WTC11 (cell line): ENCODE measurements around the gene ABCA13. TPM values are rescaled to one million over a fixed set of nuclear protein-coding genes. Genes with fewer than 3 reads are reported as not detected.

Experiments used
- ATAC-seq: fragments of 200-7000 bp; cut with Tn5 transposase; 2 replicates; pipeline ENCODE4 v1.10.0; 2021; ENCODE audit warnings: mild to moderate bottlenecking, moderate library complexity
- CTCF ChIA-PET: fragments of 300-600 bp; sonication (Branson Sonifier 250); formaldehyde crosslinking; loops from one replicate; lab custom pipeline; 2021; ENCODE audit warnings: antibody characterized with exemption; lab: Charles Lee
- POLR2A ChIA-PET: fragments of 350-600 bp; sonication (Branson Sonifier 250); formaldehyde crosslinking; loops from one replicate; lab custom pipeline; 2021; ENCODE audit warnings: antibody characterized with exemption; lab: Charles Lee
- DNase-seq: peaks from one replicate; pipeline ENCODE4 v3.0.0; 2021; ENCODE audit warnings: low spot score
- H3K27ac Mint-ChIP-seq: 2 replicates; pipeline ENCODE4 v1.8.0; 2021; ENCODE audit warnings: mixed read lengths
- H3K27me3 Mint-ChIP-seq: 2 replicates; pipeline ENCODE4 v1.8.0; 2021; ENCODE audit warnings: low read depth, mild to moderate bottlenecking, moderate library complexity, mixed read lengths
- H3K36me3 Mint-ChIP-seq: 2 replicates; pipeline ENCODE4 v1.8.0; 2021; ENCODE audit warnings: mixed read lengths
- H3K4me1 Mint-ChIP-seq: 2 replicates; pipeline ENCODE4 v1.8.0; 2022; ENCODE audit warnings: mixed read lengths
- H3K4me3 Mint-ChIP-seq: 2 replicates; pipeline ENCODE4 v1.8.0; 2021; ENCODE audit warnings: mild to moderate bottlenecking, moderate library complexity, mixed read lengths
- H3K9me3 Mint-ChIP-seq: 2 replicates; pipeline ENCODE4 v1.8.0; 2021; ENCODE audit warnings: mixed read lengths
- CREB1 ChIP-seq: sonication (generic); formaldehyde crosslinking; IDR thresholded peaks from 2 replicates; pipeline ENCODE4 v1.8.0; 2023; ENCODE audit warnings: mild to moderate bottlenecking, missing genetic modification reagents
- EMX1 ChIP-seq: fragments of 250-450 bp; sonication (Bioruptor Pico); IDR thresholded peaks from 2 replicates; pipeline ENCODE4 v1.8.0; 2021; ENCODE audit warnings: mild to moderate bottlenecking
- IRF2 ChIP-seq: sonication (generic); formaldehyde crosslinking; IDR thresholded peaks from 2 replicates; pipeline ENCODE4 v1.8.0; 2022; ENCODE audit warnings: low read depth, missing genetic modification reagents, borderline replicate concordance
- NFATC4 ChIP-seq: fragments of 250-450 bp; sonication (Bioruptor Pico); IDR thresholded peaks from 2 replicates; pipeline ENCODE4 v1.9.0; 2021; ENCODE audit warnings: mild to moderate bottlenecking
- RELA ChIP-seq: sonication (generic); formaldehyde crosslinking; IDR thresholded peaks from 2 replicates; pipeline ENCODE4 v1.8.1; 2022; ENCODE audit warnings: missing genetic modification reagents, mild to moderate bottlenecking, borderline replicate concordance
- TP53 ChIP-seq: sonication (generic); formaldehyde crosslinking; IDR thresholded peaks from 2 replicates; pipeline ENCODE4 v1.8.1; 2023; ENCODE audit warnings: mild to moderate bottlenecking, missing genetic modification reagents
- ZNF121 ChIP-seq: sonication (generic); formaldehyde crosslinking; IDR thresholded peaks from 2 replicates; pipeline ENCODE4 v1.8.0; 2023; ENCODE audit warnings: missing genetic modification reagents
- ZNF263 ChIP-seq: sonication (generic); formaldehyde crosslinking; IDR thresholded peaks from 2 replicates; pipeline ENCODE4 v1.8.1; 2022; ENCODE audit warnings: low read depth, mild to moderate bottlenecking, moderate library complexity, missing genetic modification reagents
- ZNF396 ChIP-seq: fragments of 250-450 bp; sonication (Bioruptor Pico); IDR thresholded peaks from 2 replicates; pipeline ENCODE4 v1.8.0; 2021; ENCODE audit warnings: mild to moderate bottlenecking, moderate library complexity, borderline replicate concordance
- ZNF423 ChIP-seq: fragments of 250-450 bp; sonication (Bioruptor Pico); IDR thresholded peaks from 2 replicates; pipeline ENCODE4 v2.1.2; 2022; ENCODE audit warnings: mild to moderate bottlenecking, moderate library complexity
- ZNF671 ChIP-seq: fragments of 250-450 bp; sonication (Bioruptor Pico); IDR thresholded peaks from 2 replicates; pipeline ENCODE4 v1.8.0; 2021; ENCODE audit warnings: mild to moderate bottlenecking
- total RNA-seq: library from RNA; stranded (reverse); gene quantifications from 3 replicates; pipeline ENCODE4 v1.2.3, GENCODE V29; 2021
- TF ChIP-seq, protein P1 (sequence below): sonication (generic); formaldehyde crosslinking; IDR thresholded peaks from 2 replicates; pipeline ENCODE4 v1.8.0; 2022; ENCODE audit warnings: mild to moderate bottlenecking, missing genetic modification reagents
- TF ChIP-seq, protein P2 (sequence below): sonication (generic); formaldehyde crosslinking; IDR thresholded peaks from 2 replicates; pipeline ENCODE4 v1.8.1; 2022; ENCODE audit warnings: mild to moderate bottlenecking, moderate library complexity, missing genetic modification reagents
- TF ChIP-seq, protein P3 (sequence below): sonication (generic); formaldehyde crosslinking; IDR thresholded peaks from 2 replicates; pipeline ENCODE4 v1.8.1; 2023; ENCODE audit warnings: mild to moderate bottlenecking, missing genetic modification reagents, moderate library complexity
- TF ChIP-seq, protein P4 (sequence below): fragments of 250-450 bp; sonication (Bioruptor Pico); IDR thresholded peaks from 2 replicates; pipeline ENCODE4 v1.9.0; 2021; ENCODE audit warnings: moderate library complexity, mild to moderate bottlenecking, inconsistent platforms, borderline replicate concordance
- TF ChIP-seq, protein P5 (sequence below): sonication (generic); formaldehyde crosslinking; IDR thresholded peaks from 2 replicates; pipeline ENCODE4 v1.8.0; 2023; ENCODE audit warnings: missing genetic modification reagents
- TF ChIP-seq, protein P6 (sequence below): sonication (generic); formaldehyde crosslinking; conservative IDR thresholded peaks from 2 replicates; pipeline ENCODE4 v1.8.1; 2023; ENCODE audit warnings: mild to moderate bottlenecking, low read depth, missing genetic modification reagents, moderate library complexity
- TF ChIP-seq, protein P7 (sequence below): sonication (generic); formaldehyde crosslinking; IDR thresholded peaks from 2 replicates; pipeline ENCODE4 v1.8.0; 2023; ENCODE audit warnings: missing genetic modification reagents, mild to moderate bottlenecking, borderline replicate concordance
- TF ChIP-seq, protein P8 (sequence below): fragments of 250-450 bp; sonication (Bioruptor Pico); IDR thresholded peaks from 2 replicates; pipeline ENCODE4 v1.9.0; 2021; ENCODE audit warnings: mild to moderate bottlenecking
- TF ChIP-seq, protein P9 (sequence below): sonication (generic); formaldehyde crosslinking; IDR thresholded peaks from 2 replicates; pipeline ENCODE4 v1.8.0; 2022; ENCODE audit warnings: mild to moderate bottlenecking, missing genetic modification reagents

Gene ABCA13
- total RNA-seq, 1 experiment from 2014 or later: 0.04 TPM

DNA sequence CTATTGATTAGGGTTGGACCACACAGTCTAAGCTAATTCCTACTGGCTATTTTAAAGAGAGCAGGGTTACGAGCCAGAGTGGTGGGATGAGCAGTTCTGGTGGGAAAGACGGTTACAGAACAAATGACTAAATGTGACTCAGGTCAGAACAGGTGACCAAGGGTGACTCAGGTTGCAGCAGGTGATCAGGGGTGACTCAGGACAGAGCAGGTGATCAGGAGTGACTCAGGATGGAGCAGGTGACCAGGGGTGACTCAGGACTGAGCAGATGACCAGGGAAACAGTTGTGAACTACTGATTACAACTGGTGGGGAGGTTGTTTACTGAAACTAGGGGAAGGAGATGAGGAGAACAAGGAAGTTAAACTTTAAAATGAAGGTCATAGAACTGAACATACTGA, 366.3 kb downstream of the ABCA13 start (continued):
- TF ChIP-seq TP53: no peak

DNA sequence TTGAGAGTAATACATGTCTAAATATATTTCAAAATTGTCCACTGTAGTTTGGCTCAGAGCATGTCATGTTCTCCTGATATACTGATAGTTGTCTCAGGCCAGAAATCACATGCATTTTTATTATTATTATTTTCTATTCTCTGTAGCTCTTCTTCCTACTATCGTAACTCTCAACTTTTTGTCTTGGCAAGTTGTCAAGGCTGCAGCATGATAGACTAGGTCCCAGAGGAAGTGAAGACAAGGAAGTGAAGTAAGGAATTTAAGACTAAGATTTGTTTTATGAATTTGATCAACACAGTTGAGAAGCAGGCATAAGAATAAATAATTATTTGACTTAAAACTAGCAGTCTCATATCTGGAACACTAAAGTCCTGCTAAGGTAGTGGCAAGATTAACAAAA, 369.5 kb downstream of the ABCA13 start:
- Mint-ChIP-seq H3K4me1 (peaks cover 23% of the 10 kb centered on the region), H3K4me3 (no peak overlapping the region), H3K36me3 (peaks cover 18% of the 10 kb centered on the region), H3K9me3 (peaks cover 17% of the 10 kb centered on the region), H3K27me3 (no peaks in the 10 kb centered on the region), H3K27ac (peak overlapping the region; percentile 65; the same call in 1 of the 2 replicates)
- ATAC-seq: no peak
- no peak for DNase-seq
- TF ChIP-seq, protein P1, sequence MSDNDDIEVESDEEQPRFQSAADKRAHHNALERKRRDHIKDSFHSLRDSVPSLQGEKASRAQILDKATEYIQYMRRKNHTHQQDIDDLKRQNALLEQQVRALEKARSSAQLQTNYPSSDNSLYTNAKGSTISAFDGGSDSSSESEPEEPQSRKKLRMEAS (CRISPR knock-in tag): no peak
- TF ChIP-seq CREB1 (CRISPR knock-in tag) (no peak), NFATC4 (CRISPR knock-in tag) (no peak), IRF2 (CRISPR knock-in tag) (no peak), ZNF423 (CRISPR knock-in tag) (no peak), RELA (no peak), ZNF121 (CRISPR knock-in tag) (no peak), ZNF263 (CRISPR knock-in tag) (no peak), ZNF671 (CRISPR knock-in tag) (no peak), ZNF396 (CRISPR knock-in tag) (no peak), EMX1 (CRISPR knock-in tag) (no peak)
- TF ChIP-seq, protein P2, sequence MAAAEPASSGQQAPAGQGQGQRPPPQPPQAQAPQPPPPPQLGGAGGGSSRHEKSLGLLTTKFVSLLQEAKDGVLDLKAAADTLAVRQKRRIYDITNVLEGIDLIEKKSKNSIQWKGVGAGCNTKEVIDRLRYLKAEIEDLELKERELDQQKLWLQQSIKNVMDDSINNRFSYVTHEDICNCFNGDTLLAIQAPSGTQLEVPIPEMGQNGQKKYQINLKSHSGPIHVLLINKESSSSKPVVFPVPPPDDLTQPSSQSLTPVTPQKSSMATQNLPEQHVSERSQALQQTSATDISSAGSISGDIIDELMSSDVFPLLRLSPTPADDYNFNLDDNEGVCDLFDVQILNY (CRISPR knock-in tag): no peak
- TF ChIP-seq, protein P3, sequence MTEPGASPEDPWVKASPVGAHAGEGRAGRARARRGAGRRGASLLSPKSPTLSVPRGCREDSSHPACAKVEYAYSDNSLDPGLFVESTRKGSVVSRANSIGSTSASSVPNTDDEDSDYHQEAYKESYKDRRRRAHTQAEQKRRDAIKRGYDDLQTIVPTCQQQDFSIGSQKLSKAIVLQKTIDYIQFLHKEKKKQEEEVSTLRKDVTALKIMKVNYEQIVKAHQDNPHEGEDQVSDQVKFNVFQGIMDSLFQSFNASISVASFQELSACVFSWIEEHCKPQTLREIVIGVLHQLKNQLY: no peak
- TF ChIP-seq, protein P4, sequence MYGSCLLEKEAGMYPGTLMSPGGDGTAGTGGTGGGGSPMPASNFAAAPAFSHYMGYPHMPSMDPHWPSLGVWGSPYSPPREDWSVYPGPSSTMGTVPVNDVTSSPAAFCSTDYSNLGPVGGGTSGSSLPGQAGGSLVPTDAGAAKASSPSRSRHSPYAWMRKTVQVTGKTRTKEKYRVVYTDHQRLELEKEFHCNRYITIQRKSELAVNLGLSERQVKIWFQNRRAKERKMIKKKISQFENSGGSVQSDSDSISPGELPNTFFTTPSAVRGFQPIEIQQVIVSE (CRISPR knock-in tag): no peak
- TF ChIP-seq, protein P5, sequence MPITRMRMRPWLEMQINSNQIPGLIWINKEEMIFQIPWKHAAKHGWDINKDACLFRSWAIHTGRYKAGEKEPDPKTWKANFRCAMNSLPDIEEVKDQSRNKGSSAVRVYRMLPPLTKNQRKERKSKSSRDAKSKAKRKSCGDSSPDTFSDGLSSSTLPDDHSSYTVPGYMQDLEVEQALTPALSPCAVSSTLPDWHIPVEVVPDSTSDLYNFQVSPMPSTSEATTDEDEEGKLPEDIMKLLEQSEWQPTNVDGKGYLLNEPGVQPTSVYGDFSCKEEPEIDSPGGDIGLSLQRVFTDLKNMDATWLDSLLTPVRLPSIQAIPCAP (CRISPR knock-in tag): no peak
- TF ChIP-seq, protein P6, sequence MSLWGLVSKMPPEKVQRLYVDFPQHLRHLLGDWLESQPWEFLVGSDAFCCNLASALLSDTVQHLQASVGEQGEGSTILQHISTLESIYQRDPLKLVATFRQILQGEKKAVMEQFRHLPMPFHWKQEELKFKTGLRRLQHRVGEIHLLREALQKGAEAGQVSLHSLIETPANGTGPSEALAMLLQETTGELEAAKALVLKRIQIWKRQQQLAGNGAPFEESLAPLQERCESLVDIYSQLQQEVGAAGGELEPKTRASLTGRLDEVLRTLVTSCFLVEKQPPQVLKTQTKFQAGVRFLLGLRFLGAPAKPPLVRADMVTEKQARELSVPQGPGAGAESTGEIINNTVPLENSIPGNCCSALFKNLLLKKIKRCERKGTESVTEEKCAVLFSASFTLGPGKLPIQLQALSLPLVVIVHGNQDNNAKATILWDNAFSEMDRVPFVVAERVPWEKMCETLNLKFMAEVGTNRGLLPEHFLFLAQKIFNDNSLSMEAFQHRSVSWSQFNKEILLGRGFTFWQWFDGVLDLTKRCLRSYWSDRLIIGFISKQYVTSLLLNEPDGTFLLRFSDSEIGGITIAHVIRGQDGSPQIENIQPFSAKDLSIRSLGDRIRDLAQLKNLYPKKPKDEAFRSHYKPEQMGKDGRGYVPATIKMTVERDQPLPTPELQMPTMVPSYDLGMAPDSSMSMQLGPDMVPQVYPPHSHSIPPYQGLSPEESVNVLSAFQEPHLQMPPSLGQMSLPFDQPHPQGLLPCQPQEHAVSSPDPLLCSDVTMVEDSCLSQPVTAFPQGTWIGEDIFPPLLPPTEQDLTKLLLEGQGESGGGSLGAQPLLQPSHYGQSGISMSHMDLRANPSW (CRISPR knock-in tag): no peak
- TF ChIP-seq, protein P7, sequence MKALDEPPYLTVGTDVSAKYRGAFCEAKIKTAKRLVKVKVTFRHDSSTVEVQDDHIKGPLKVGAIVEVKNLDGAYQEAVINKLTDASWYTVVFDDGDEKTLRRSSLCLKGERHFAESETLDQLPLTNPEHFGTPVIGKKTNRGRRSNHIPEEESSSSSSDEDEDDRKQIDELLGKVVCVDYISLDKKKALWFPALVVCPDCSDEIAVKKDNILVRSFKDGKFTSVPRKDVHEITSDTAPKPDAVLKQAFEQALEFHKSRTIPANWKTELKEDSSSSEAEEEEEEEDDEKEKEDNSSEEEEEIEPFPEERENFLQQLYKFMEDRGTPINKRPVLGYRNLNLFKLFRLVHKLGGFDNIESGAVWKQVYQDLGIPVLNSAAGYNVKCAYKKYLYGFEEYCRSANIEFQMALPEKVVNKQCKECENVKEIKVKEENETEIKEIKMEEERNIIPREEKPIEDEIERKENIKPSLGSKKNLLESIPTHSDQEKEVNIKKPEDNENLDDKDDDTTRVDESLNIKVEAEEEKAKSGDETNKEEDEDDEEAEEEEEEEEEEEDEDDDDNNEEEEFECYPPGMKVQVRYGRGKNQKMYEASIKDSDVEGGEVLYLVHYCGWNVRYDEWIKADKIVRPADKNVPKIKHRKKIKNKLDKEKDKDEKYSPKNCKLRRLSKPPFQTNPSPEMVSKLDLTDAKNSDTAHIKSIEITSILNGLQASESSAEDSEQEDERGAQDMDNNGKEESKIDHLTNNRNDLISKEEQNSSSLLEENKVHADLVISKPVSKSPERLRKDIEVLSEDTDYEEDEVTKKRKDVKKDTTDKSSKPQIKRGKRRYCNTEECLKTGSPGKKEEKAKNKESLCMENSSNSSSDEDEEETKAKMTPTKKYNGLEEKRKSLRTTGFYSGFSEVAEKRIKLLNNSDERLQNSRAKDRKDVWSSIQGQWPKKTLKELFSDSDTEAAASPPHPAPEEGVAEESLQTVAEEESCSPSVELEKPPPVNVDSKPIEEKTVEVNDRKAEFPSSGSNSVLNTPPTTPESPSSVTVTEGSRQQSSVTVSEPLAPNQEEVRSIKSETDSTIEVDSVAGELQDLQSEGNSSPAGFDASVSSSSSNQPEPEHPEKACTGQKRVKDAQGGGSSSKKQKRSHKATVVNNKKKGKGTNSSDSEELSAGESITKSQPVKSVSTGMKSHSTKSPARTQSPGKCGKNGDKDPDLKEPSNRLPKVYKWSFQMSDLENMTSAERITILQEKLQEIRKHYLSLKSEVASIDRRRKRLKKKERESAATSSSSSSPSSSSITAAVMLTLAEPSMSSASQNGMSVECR (CRISPR knock-in tag): no peak
- TF ChIP-seq, protein P8, sequence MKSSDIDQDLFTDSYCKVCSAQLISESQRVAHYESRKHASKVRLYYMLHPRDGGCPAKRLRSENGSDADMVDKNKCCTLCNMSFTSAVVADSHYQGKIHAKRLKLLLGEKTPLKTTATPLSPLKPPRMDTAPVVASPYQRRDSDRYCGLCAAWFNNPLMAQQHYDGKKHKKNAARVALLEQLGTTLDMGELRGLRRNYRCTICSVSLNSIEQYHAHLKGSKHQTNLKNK (CRISPR knock-in tag): no peak
- TF ChIP-seq, protein P9, sequence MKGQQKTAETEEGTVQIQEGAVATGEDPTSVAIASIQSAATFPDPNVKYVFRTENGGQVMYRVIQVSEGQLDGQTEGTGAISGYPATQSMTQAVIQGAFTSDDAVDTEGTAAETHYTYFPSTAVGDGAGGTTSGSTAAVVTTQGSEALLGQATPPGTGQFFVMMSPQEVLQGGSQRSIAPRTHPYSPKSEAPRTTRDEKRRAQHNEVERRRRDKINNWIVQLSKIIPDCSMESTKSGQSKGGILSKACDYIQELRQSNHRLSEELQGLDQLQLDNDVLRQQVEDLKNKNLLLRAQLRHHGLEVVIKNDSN (CRISPR knock-in tag): no peak
- ChIA-PET CTCF (no interaction called here), POLR2A (no interaction called here)
